ENCODE results near the gene ZBTB32.

Gene ZBTB32

DNA sequence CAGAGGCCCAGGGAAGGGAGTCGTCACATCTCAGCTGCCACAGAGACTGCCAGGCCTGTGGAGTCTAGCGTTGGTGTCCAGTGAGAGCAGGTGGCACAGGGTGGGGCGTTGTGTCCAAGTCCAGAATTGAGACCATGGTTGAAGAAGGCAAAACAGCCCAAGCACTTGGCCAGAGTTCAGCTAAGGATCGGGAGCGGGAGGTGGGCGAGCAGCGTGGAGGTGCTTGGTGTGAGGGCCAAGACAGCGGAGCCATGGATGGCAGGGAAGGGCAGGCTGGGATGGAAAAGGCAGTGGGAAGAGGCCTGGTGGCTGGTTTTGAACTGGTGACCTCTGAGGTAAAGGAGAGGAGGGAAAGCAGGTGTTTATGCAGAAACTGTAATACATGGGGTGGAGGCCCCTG, 29.9 kb downstream of the ZBTB32 start:
- in situ Hi-C loops (cut with MboI; ENCODE audit: low sequenced_read_pairs) = no loop called here

- in situ Hi-C loops (cut with MboI; ENCODE audit: low sequenced_read_pairs) = no loop called here
Measured at GRCh38 chr19:35734889-35735288, 30.5 kb downstream of the ZBTB32 start.

- in situ Hi-C loops (cut with MboI; ENCODE audit: low sequenced_read_pairs) = no loop called here
Measured at GRCh38 chr19:35736913-35737886, 32.8 kb downstream of the ZBTB32 start.

- in situ Hi-C loops (cut with MboI; ENCODE audit: low sequenced_read_pairs) = no loop called here
Measured at GRCh38 chr19:35738021-35738886, 33.9 kb downstream of the ZBTB32 start.

- in situ Hi-C loops (cut with MboI; ENCODE audit: low sequenced_read_pairs) = no loop called here
Measured at GRCh38 chr19:35738887-35739229, 34.5 kb downstream of the ZBTB32 start.

DNA sequence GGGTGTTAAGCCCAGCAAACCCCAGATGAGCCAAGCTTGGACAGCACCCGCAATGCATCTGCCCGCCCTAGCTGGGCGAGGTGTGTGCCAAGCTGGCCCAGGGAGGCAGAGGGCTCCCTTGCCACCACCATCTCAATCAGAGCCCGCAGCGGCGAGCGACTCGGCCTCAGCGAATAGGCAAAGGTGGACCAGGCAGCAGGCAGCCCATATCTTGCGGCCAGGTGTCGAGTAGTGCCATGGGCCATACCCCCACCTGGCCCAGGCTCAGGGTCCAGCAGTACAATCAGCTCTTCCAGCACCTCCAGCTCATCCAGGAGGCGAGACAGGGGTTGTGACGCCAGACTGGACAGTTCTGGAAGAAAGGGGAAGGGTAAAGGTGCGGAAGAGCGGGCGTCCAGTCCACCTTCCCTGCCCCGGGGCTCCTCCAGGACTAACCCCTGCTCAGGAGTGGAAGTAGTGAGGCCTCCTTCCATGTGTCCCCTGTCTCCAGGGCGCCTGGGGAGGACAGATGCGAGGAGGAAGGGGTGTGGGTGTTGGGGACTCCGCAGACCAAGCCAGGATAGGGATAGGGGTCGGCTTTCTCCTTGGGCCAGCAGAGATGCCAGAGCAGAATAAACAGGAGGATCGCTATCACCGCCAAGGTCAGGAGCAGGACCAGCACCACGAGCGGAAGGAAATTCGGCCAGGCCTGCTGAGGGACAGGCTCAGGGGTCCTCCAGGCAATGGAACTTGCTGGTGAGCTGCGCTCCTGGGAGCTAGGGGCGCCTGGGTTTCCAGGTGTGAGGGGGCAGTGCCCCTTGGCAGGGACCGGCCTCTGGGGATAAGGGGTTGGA, 35.1 kb downstream of the ZBTB32 start:
- in situ Hi-C loops (cut with MboI; ENCODE audit: low sequenced_read_pairs) = no loop called here

GRCh38 chr19:35740108-35740422, 35.7 kb downstream of the ZBTB32 start:
- in situ Hi-C loops (cut with MboI; ENCODE audit: low sequenced_read_pairs) = no loop called here

DNA sequence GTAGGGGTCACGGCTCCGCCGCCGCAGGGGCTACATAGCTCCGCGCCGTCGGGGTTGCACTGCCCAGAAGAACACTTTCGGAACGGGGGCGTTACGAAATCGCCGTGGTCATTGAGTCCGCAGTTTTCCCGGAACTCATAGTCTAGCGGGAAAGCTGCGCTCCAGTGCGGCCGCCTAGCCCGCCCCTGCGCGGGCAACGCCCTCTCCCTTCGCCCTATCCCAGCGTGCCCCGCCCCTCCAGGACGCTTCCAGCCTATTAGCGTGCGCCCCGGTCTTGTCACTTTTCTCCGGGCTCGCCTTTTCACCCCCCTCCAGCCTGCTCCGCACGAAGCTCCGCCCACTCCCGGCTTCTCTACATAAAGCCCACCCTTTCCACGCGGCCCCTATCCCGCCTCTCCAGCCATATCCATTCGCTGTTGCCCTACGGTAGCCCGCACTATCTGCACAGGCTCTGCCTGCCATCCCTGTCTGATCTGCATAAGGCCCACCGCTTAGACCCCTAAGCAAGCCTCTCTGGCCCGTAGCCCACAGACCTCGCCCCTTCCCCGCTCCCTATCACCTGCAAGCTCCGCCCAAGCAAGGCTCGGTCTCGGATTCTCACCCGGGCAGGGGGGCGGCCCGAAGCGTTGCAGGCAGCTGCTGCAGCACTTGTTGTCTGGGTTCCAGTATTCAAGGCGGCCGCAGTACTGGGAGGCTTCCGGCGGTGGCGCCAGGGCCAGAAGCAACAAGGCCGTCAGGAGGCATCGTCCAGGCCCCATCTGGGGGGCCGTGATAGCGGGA, 36.3 kb downstream of the ZBTB32 start:
- in situ Hi-C loops (cut with MboI; ENCODE audit: low sequenced_read_pairs) = no loop called here

GRCh38 chr19:35741203-35741515, 36.8 kb downstream of the ZBTB32 start:
- in situ Hi-C loops (cut with MboI; ENCODE audit: low sequenced_read_pairs) = no loop called here

DNA sequence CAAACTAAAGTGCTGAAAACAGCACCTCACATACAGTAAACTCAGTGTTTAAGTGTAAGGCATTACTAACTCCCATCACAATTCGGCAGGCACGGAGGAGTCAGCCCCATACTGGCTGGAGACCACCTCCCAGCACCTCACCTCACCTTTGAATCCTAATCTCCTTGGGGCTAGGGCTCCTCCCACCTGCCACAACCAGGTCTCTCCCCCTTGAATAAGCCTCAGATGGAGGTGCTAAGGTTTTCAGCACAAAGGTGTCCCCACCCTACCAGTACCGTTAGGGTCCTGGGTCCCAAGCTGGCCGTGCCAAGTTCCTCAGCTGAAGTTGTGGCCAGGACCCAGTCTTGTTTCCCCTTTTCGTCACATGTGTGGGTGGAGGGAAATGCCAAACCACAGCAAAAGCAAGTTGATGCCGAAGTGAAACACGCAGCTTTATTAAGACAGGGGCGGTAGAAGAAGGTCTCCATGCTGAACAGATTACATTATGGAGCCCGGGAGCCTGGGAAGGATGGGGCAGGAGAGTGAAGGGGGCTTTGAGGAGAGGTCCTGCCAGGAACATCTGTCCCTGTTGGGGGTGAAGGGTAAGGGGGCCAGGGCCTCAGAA, 37.9 kb downstream of the ZBTB32 start, which contains the start of gene IGFLR1:
Gene IGFLR1 (minus strand): TSS at position 332 of the 604 bp plus-strand sequence. CDS start 1,272 bp downstream, outside the sequence.
- in situ Hi-C loops (cut with MboI; ENCODE audit: low sequenced_read_pairs) = no loop called here

DNA sequence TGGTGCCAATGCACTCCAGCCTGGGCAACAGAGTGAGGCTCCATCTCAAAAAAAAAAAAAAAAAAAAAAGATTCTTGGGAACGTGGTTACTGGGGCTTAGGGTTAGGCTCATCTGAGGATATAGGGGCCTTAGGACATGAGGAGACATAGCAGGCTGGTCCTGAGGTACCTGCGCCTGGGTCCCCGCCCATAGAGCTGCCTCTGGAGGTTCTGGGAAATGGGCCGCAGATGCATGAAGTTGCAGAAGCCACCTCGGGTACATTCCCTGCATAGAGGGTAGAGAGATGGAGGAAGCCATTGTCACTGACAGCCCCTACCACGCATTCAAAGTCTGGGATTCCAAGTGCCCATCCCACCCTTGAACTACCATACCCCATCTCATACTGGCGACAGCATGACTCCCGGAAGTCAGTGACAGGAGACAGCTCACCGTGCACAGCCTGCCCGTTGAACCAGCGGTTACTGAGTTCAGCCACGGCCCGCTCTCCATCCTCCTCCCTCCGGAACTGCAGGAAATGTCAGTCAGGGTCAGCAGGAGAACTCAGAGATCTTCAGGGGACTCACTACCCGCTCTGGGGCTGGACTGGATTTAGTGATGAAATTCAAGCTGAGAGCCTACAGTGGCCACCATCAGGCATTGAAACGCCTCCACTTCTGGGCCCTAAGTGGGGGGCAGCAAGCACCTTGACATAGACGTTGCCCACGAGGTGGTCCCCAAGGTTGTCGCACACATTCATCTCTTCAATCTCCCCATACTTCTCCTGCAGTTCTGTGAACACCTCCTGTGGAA, 39.5 kb downstream of the ZBTB32 start:
- in situ Hi-C loops (cut with MboI; ENCODE audit: low sequenced_read_pairs) = no loop called here

DNA sequence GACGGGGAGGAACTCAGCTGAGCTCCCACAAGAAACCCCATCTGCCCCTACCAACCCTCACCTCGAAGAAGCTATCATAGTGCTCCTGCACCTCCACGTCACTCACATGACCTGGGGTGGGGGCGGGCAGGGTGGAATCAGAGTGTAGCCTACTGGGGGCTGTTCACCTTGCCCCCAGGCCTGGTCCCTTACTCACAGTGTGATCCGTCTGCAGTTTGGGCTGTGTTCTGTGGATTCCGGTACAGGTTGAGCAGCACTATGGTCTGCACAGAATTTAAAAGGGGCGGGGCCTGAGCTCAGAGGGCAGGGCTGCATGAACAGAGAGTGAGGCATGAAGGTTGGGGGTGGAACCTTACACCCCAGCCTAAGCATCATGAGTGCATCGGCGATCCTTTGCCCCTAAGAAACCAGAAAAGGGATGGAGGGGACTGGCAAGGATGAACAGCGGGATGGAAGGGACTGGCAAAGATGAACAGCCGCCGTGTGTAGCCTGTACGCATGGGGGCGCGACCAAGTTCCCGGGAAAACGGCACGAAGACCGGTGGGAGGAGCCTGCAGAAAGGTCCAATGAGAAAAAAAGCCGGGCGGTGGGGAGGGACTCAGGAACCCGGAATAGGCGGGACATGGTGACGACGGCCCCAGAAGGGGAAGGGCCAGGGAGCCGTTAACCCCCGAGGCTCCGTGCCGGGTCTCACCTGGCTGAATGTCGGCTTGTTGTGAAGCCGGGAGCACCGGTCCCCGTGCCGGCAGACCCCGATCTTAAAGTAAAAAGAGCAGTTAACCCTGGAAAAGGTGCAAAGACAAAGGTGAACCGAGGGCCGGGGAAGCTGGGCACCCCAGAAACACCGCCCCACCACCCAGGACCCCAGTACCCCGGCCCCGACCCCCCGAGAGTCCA, 40.3 kb downstream of the ZBTB32 start:
- in situ Hi-C loops (cut with MboI; ENCODE audit: low sequenced_read_pairs) = no loop called here

- in situ Hi-C loops (cut with MboI; ENCODE audit: low sequenced_read_pairs) = no loop called here
Measured at GRCh38 chr19:35745328-35746086, 41.1 kb downstream of the ZBTB32 start, which contains the start of the genes PSENEN and U2AF1L4. PSENEN (plus strand) TSS chr19:35745651; CDS start chr19:35745931, 280 bp downstream. U2AF1L4 (minus strand) TSS chr19:35745418; CDS start chr19:35745391, 27 bp downstream.

GRCh38 chr19:35746087-35746462, 41.7 kb downstream of the ZBTB32 start:
- in situ Hi-C loops (cut with MboI; ENCODE audit: low sequenced_read_pairs) = no loop called here

- in situ Hi-C loops (cut with MboI; ENCODE audit: low sequenced_read_pairs) = no loop called here
Measured at GRCh38 chr19:35746531-35746930, 42.2 kb downstream of the ZBTB32 start.

GRCh38 chr19:35748106-35749020, 44.0 kb downstream of the ZBTB32 start, which contains the start of gene LIN37:
LIN37 (plus strand) TSS chr19:35748576; CDS start chr19:35748725, 149 bp downstream.
- in situ Hi-C loops (cut with MboI; ENCODE audit: low sequenced_read_pairs) = no loop called here

All from hTERT RPE-1 (cell line).